Astrocyte (in vitro differentiated cells and primary cell): ENCODE measurements around the gene INPP4A. TPM values are rescaled to one million over a fixed set of nuclear protein-coding genes. Genes with fewer than 3 reads are reported as not detected.
A peak's percentile ranks its signal among the peaks of the same experiment; 100 is the strongest.

Experiments
- DNase-seq: peaks from one replicate; pipeline ENCODE4 v3.0.0-alpha.2; 2010; ENCODE audit warnings: low read depth
- FAIRE-seq: peaks from 2 replicates; lab custom pipeline; 2011; peaks lifted over from hg19 to GRCh38; lab: Jason Lieb, UNC
- H2AFZ ChIP-seq: 2 replicates; pipeline ENCODE4 v1.6.0; 2012; ENCODE audit warnings: low read depth, low read length, inconsistent platforms
- H3K27ac ChIP-seq: 2 replicates; pipeline ENCODE4 v1.5.1; 2011; ENCODE audit warnings: low read depth, low read length, inconsistent platforms
- H3K27me3 ChIP-seq: 2 replicates; pipeline ENCODE4 v1.6.0; 2011; ENCODE audit warnings: low read length, inconsistent platforms; ENCODE audit not compliant: insufficient read depth
- H3K36me3 ChIP-seq: 2 replicates; pipeline ENCODE4 v1.5.1; 2011; ENCODE audit warnings: low read length, inconsistent platforms; ENCODE audit not compliant: insufficient read depth
- H3K4me1 ChIP-seq: 2 replicates; pipeline ENCODE4 v1.5.1; 2011; ENCODE audit warnings: low read length, inconsistent platforms; ENCODE audit not compliant: insufficient read depth
- H3K4me2 ChIP-seq: 2 replicates; pipeline ENCODE4 v1.6.0; 2012; ENCODE audit warnings: low read length, inconsistent platforms
- H3K4me3 ChIP-seq: 2 replicates; pipeline ENCODE4 v1.5.1; 2011; ENCODE audit warnings: low read depth, mild to moderate bottlenecking, low read length, inconsistent platforms; ENCODE audit not compliant: insufficient read depth
- H3K79me2 ChIP-seq: 2 replicates; pipeline ENCODE4 v1.6.0; 2012; ENCODE audit warnings: mild to moderate bottlenecking, low read length, inconsistent platforms; ENCODE audit not compliant: insufficient read depth
- H3K9ac ChIP-seq: 2 replicates; pipeline ENCODE4 v1.6.0; 2012; ENCODE audit warnings: mild to moderate bottlenecking, low read length, inconsistent platforms
- H3K9me3 ChIP-seq: 2 replicates; pipeline ENCODE4 v1.5.1; 2012; ENCODE audit warnings: low read depth, mild to moderate bottlenecking, low read length, inconsistent platforms; ENCODE audit not compliant: insufficient read depth
- H4K20me1 ChIP-seq: 2 replicates; pipeline ENCODE4 v1.6.0; 2012; ENCODE audit warnings: low read length, inconsistent platforms; ENCODE audit not compliant: insufficient read depth
- H3K27ac Mint-ChIP-seq: one replicate; pipeline ENCODE4 v1.8.0; 2021; ENCODE audit warnings: mild to moderate bottlenecking, mixed read lengths; ENCODE audit not compliant: unreplicated experiment
- H3K27me3 Mint-ChIP-seq: one replicate; pipeline ENCODE4 v1.8.0; 2021; ENCODE audit warnings: low read depth, mixed read lengths; ENCODE audit not compliant: unreplicated experiment
- H3K36me3 Mint-ChIP-seq: one replicate; pipeline ENCODE4 v1.8.0; 2021; ENCODE audit warnings: low read depth, mixed read lengths; ENCODE audit not compliant: unreplicated experiment
- H3K4me1 Mint-ChIP-seq: one replicate; pipeline ENCODE4 v1.8.0; 2021; ENCODE audit warnings: low read depth, mixed read lengths; ENCODE audit not compliant: unreplicated experiment
- H3K4me3 Mint-ChIP-seq: one replicate; pipeline ENCODE4 v1.8.0; 2021; ENCODE audit warnings: mild to moderate bottlenecking, moderate library complexity, mixed read lengths; ENCODE audit not compliant: unreplicated experiment
- H3K9me3 Mint-ChIP-seq: one replicate; pipeline ENCODE4 v1.8.0; 2021; ENCODE audit warnings: mild to moderate bottlenecking, mixed read lengths; ENCODE audit not compliant: unreplicated experiment
- CTCF ChIP-seq: IDR thresholded peaks from 2 replicates; pipeline ENCODE4 v1.5.1; 2011; ENCODE audit warnings: low read depth, mild to moderate bottlenecking, inconsistent platforms, low read length, moderate library complexity; ENCODE audit not compliant: insufficient read depth
- EZH2 ChIP-seq: IDR thresholded peaks from 2 replicates; pipeline ENCODE4 v1.6.1; 2012; ENCODE audit warnings: mild to moderate bottlenecking, low read length, inconsistent platforms; ENCODE audit not compliant: insufficient read depth
- total RNA-seq: library from RNA; stranded (reverse); gene quantifications from 2 replicates; pipeline ENCODE4 v1.2.1, GENCODE V29; 2021

Gene INPP4A
- total RNA-seq, 1 donor from 2014 or later: 19.4 TPM

DNA sequence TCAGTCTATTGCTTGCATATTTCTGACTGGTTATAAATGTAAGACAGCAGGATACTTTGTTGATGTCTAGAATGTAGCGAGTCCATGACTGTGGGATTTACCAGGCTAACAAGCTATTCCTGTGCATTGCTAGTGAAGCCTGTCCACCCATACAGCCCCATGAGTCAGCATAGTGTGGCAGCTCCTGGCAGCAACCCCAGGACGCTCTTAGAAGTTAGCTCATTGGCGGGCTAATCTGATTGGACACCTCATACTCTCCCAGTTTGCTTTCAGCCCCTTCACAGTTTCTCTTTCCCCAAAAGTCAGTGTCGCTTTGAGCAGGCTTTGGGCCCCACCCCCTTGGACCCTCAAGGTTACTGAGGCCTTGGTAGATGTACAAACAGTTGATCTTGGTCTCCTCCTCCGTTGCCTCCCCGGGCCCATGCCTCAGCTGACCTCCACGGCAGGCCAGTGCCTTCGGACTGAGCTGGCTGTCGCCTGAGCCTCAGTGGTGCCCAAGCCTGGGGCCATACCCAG, 115.7 kb downstream of the INPP4A start:
- peak overlapping the region; percentile 54 for H3K27ac ChIP-seq
- peak; percentile 98 for FAIRE-seq
- no peak overlapping the region for H3K4me3 Mint-ChIP-seq
- H3K4me1 Mint-ChIP-seq: peaks cover 14% of the 10 kb centered on the region
- H3K4me2 ChIP-seq: peak overlapping the region; percentile 39
- H3K4me3 ChIP-seq: no peak overlapping the region
- TF ChIP-seq EZH2: no peak
- no peak for TF ChIP-seq CTCF
- peaks cover 13% of the 10 kb centered on the region for H3K36me3 Mint-ChIP-seq
- H3K9ac ChIP-seq: peak overlapping the region; percentile 49
- no peaks in the 10 kb centered on the region for H4K20me1 ChIP-seq
- no peaks in the 10 kb centered on the region for H3K36me3 ChIP-seq
- peak; percentile 92 for DNase-seq
- H3K27ac Mint-ChIP-seq: peak overlapping the region; percentile 64
- H3K9me3 ChIP-seq: no peaks in the 10 kb centered on the region
- H3K9me3 Mint-ChIP-seq: no peaks in the 10 kb centered on the region
- H2AFZ ChIP-seq: peak overlapping the region; percentile 61
- peaks cover 17% of the 10 kb centered on the region for H3K4me1 ChIP-seq
- no peaks in the 10 kb centered on the region for H3K27me3 ChIP-seq
- H3K27me3 Mint-ChIP-seq: no peaks in the 10 kb centered on the region
- H3K79me2 ChIP-seq: no peaks in the 10 kb centered on the region

DNA sequence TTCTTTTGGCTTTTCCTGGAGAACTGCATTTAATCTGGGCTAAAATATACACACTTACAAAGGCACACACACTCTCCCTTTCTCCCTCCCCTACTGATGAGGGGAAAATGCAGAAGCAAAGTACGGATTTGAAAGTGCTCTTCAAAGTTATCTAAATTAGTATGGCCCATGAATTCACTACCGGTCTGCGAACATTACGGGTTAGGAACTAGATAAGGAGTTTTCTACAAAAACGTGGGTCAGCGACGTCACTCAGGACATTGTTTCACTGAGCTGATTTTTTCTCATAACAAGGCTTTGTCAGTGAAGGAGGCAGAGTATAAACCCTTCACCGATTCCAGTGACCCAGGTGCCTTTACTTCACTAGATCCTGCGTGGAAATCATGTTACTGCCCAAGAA, 116.4 kb downstream of the INPP4A start:
- Mint-ChIP-seq H3K27me3 (no peaks in the 10 kb centered on the region), H3K36me3 (peaks cover 12% of the 10 kb centered on the region), H3K9me3 (no peaks in the 10 kb centered on the region), H3K27ac (no peak overlapping the region), H3K4me1 (peaks cover 14% of the 10 kb centered on the region), H3K4me3 (no peak overlapping the region)
- Histone ChIP-seq H3K4me2 (no peak overlapping the region), H3K4me3 (no peak overlapping the region), H3K36me3 (no peaks in the 10 kb centered on the region), H4K20me1 (no peaks in the 10 kb centered on the region), H3K4me1 (peaks cover 17% of the 10 kb centered on the region), H3K27me3 (no peaks in the 10 kb centered on the region), H2AFZ (no peak overlapping the region), H3K9ac (no peak overlapping the region), H3K79me2 (no peaks in the 10 kb centered on the region), H3K27ac (no peak overlapping the region), H3K9me3 (no peaks in the 10 kb centered on the region)
- TF ChIP-seq EZH2 (no peak), CTCF (no peak)
- no peak for DNase-seq
- no peak for FAIRE-seq

DNA sequence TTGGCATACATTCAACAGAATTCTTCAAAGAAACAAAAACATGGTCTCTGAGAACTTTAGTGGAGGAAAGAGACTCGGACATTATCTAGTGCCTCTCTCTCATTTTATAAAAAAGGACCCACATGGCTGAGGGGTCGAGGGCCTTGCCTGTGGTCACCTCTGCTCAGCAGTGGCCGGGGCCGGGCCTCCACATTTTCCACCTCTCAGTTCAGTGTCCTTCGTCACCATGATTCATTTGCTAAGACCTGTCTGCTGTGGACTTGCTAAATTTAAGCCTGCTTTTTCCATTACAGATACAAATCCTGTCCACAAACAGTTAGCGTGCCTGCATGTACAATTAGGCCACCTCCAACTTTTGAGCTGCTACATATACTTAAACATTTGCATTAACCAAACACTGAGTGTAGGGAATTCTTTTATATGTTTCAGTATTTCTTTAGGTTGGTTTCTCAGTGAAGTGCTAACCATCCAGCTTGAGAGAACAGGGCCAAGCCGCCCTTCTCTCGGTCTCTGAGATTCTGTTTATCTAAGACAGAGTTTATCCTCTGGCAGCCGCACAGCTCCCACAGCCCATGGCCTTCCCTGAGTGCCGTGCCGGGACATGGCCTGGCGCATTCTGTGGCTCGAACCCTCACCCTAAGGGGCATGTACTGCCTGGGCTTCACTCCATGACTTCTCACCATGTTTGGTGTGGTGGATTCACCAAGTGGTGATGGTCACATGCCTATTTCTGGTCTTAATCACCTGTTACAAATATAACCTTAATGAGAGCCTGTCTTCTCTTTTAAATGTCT, 117.4 kb downstream of the INPP4A start:
- Histone ChIP-seq H3K36me3 (no peaks in the 10 kb centered on the region), H2AFZ (no peak overlapping the region)
- FAIRE-seq: no peak

More for the DNA sequence above, 117.4 kb downstream of the INPP4A start:
- H3K27me3 Mint-ChIP-seq: peaks cover 3% of the 10 kb centered on the region
- Histone ChIP-seq H3K27me3 (no peaks in the 10 kb centered on the region), H3K9me3 (no peaks in the 10 kb centered on the region), H3K9ac (no peak overlapping the region), H4K20me1 (no peaks in the 10 kb centered on the region), H3K27ac (no peak overlapping the region), H3K4me3 (no peak overlapping the region), H3K79me2 (no peaks in the 10 kb centered on the region), H3K4me2 (no peak overlapping the region), H3K4me1 (peaks cover 17% of the 10 kb centered on the region)
- no peak overlapping the region for H3K4me3 Mint-ChIP-seq
- H3K4me1 Mint-ChIP-seq: peaks cover 14% of the 10 kb centered on the region
- peaks cover 16% of the 10 kb centered on the region for H3K36me3 Mint-ChIP-seq
- TF ChIP-seq EZH2: no peak
- no peak for TF ChIP-seq CTCF
- no peaks in the 10 kb centered on the region for H3K9me3 Mint-ChIP-seq
- no peak for DNase-seq
- H3K27ac Mint-ChIP-seq: no peak overlapping the region
